ENCODE data around the gene FOXP3. TPM values are rescaled to one million over a fixed set of nuclear protein-coding genes. Genes with fewer than 3 reads are reported as not detected.

The FOXP3 gene
- total and polyA plus RNA-seq, 2 of the 8 experiments (the other 6 are each of a cell fraction or from before 2014, with no cell fraction given): 0.37 to 0.54 TPM

DNA sequence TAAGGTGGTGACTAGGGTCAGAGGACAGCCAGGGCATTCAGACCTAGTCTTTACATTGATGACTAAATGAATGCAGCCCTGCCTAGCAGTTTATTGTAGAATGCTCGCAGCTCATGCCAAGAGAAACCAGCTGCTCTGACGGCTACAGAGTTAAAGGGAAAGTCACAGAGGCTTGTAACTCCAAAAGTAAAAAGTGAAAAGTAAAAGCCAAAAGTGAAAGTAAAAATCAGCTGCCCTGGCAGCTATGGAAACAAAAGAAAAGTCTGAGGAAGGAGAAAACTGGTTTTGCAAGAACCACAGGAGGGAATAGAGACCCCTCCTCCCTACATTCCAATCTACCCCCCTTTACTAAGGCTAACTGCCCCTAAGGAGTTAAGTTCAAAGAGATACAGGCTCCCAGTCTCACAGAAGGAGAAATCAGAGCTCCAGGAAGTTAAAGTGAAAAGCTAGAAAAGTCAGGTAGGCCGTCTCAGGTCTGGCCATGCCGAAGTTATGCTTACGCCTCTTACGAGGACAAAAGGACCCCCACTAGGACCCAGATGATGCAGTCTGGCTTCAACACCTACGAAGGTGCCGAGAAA, 45.0 kb upstream of the FOXP3 start (continued):
- TF ChIP-seq TCF12 (IDR thresholded peaks at IDR 0.05; ENCODE audit: low read depth, low read length) (no peak), JUN (IDR thresholded peaks at IDR 0.05; ENCODE audit: low read depth, low read length) (no peak), POLR2AphosphoS5 (IDR thresholded peaks at IDR 0.05; ENCODE audit: low read depth, low read length) (no peak), TBP (IDR thresholded peaks at IDR 0.05; ENCODE audit: low read depth, low read length) (no peak), SP1 (IDR thresholded peaks at IDR 0.05; ENCODE audit: low read depth, low read length) (peak; percentile 86), CEBPB (IDR thresholded peaks at IDR 0.05; ENCODE audit: low read depth, low read length) (0 out of 2 replicates have a peak, but pooled peaks have one; percentile 17), SRF (IDR thresholded peaks at IDR 0.05; ENCODE audit: low read depth, low read length) (no peak), SP2 (IDR thresholded peaks at IDR 0.05; ENCODE audit: low read length) (no peak), CHD1 (IDR thresholded peaks at IDR 0.05; ENCODE audit: low read depth, low read length) (no peak), SP4 (IDR thresholded peaks at IDR 0.05; ENCODE audit: low read length) (no peak), TAF1 (IDR thresholded peaks at IDR 0.05; ENCODE audit: low read depth, low read length) (no peak), ASH2L (IDR thresholded peaks at IDR 0.05; ENCODE audit: low read length) (peak; percentile 96), HDAC2 (IDR thresholded peaks at IDR 0.05; ENCODE audit: borderline replicate concordance in 1 of 2, low read depth in 2 of 2, low read length in 2 of 2) (no peak), BACH1 (IDR thresholded peaks at IDR 0.05; ENCODE audit: low read length) (no peak), KDM4A (IDR thresholded peaks at IDR 0.05; ENCODE audit: low read depth, low read length, severe bottlenecking) (no peak), POLR2A (IDR thresholded peaks at IDR 0.05; ENCODE audit: control extremely low read depth in 1 of 2, low read depth in 2 of 2, low read length in 2 of 2) (no peak), CBX5 (IDR thresholded peaks at IDR 0.05; ENCODE audit: low read depth, low read length) (no peak), RFX5 (IDR thresholded peaks at IDR 0.05; ENCODE audit: borderline replicate concordance, low read depth, low read length) (no peak), SIX5 (IDR thresholded peaks at IDR 0.05; ENCODE audit: low read depth, low read length) (no peak), RBBP5 (IDR thresholded peaks at IDR 0.05; ENCODE audit: borderline replicate concordance, low read depth, low read length) (peak; percentile 95; the same call in 1 of the 2 replicates), RXRA (IDR thresholded peaks at IDR 0.05; ENCODE audit: insufficient read depth, low read depth, low read length) (no peak), ZNF274 (IDR thresholded peaks at IDR 0.05; ENCODE audit: borderline replicate concordance, extremely low read depth, low read length) (no peak)
- TF ChIP-seq, protein P1, sequence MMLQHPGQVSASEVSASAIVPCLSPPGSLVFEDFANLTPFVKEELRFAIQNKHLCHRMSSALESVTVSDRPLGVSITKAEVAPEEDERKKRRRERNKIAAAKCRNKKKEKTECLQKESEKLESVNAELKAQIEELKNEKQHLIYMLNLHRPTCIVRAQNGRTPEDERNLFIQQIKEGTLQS (IDR thresholded peaks at IDR 0.05; ENCODE audit: insufficient read depth, low read depth, low read length): no peak
- TF ChIP-seq, protein P2, sequence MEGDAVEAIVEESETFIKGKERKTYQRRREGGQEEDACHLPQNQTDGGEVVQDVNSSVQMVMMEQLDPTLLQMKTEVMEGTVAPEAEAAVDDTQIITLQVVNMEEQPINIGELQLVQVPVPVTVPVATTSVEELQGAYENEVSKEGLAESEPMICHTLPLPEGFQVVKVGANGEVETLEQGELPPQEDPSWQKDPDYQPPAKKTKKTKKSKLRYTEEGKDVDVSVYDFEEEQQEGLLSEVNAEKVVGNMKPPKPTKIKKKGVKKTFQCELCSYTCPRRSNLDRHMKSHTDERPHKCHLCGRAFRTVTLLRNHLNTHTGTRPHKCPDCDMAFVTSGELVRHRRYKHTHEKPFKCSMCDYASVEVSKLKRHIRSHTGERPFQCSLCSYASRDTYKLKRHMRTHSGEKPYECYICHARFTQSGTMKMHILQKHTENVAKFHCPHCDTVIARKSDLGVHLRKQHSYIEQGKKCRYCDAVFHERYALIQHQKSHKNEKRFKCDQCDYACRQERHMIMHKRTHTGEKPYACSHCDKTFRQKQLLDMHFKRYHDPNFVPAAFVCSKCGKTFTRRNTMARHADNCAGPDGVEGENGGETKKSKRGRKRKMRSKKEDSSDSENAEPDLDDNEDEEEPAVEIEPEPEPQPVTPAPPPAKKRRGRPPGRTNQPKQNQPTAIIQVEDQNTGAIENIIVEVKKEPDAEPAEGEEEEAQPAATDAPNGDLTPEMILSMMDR (IDR thresholded peaks at IDR 0.05; ENCODE audit: control extremely low read depth in 1 of 3, insufficient read depth in 1 of 3, low read depth in 1 of 3, low read length in 3 of 3): no peak

Measured in H1 (cell line).